H1 (cell line): ENCODE measurements around the gene ZBTB22. TPM values are rescaled to one million over a fixed set of nuclear protein-coding genes. Genes with fewer than 3 reads are reported as not detected.

ENCODE experiments used
- CTCF ChIA-PET: fragments of 300-600 bp; sonication (Branson Sonifier 250); formaldehyde crosslinking; loops from one replicate; lab custom pipeline; 2021; ENCODE audit not compliant: partially characterized antibody; lab: Charles Lee
- POLR2A ChIA-PET: fragments of 300-600 bp; sonication (Branson Sonifier 250); formaldehyde crosslinking; loops from one replicate; lab custom pipeline; 2021; ENCODE audit warnings: inconsistent platforms; ENCODE audit not compliant: partially characterized antibody; lab: Charles Lee
- DNase-seq, 2 experiments: peaks; one replicate each; pipeline versions ENCODE4 v3.0.0 to v3.0.0-alpha.2; 2010 to 2022; ENCODE audit warnings: low spot score in 2 of 2, low read depth in 1 of 2, mixed read lengths in 1 of 2
- FAIRE-seq: peaks from 2 replicates; lab custom pipeline; 2011; peaks lifted over from hg19 to GRCh38; lab: Jason Lieb, UNC
- H2AFZ ChIP-seq: 2 replicates; pipeline ENCODE4 v1.8.1; 2012; ENCODE audit warnings: low read length, inconsistent platforms
- H2AK5ac ChIP-seq: 2 replicates; pipeline ENCODE4 v1.6.1; 2013; ENCODE audit warnings: low read depth, low read length
- H2BK120ac ChIP-seq: replicated peaks from 2 replicates; pipeline ENCODE3; 2013; ENCODE audit warnings: low read depth, low read length, inconsistent platforms
- H2BK12ac ChIP-seq: 2 replicates; pipeline ENCODE4 v1.6.1; 2013; ENCODE audit warnings: low read depth, low read length
- H2BK15ac ChIP-seq: 2 replicates; pipeline ENCODE4 v1.6.1; 2013; ENCODE audit warnings: low read length
- H2BK20ac ChIP-seq: 2 replicates; pipeline ENCODE4 v1.6.1; 2013; ENCODE audit warnings: low read length
- H2BK5ac ChIP-seq: 2 replicates; pipeline ENCODE4 v1.6.1; 2013; ENCODE audit warnings: low read depth, low read length
- H3K14ac ChIP-seq: 2 replicates; pipeline ENCODE4 v1.6.1; 2013; ENCODE audit warnings: inconsistent platforms; ENCODE audit not compliant: insufficient read length
- H3K18ac ChIP-seq: 2 replicates; pipeline ENCODE4 v1.6.1; 2013; ENCODE audit warnings: low read length; ENCODE audit errors: extremely low read depth
- H3K23ac ChIP-seq: 2 replicates; pipeline ENCODE4 v1.6.1; 2013; ENCODE audit warnings: inconsistent platforms; ENCODE audit not compliant: insufficient read length
- H3K23me2 ChIP-seq: 2 replicates; pipeline ENCODE4 v1.6.1; 2013; ENCODE audit warnings: low read depth, low read length
- H3K27ac ChIP-seq: 2 replicates; pipeline ENCODE4 v1.6.1; 2011; ENCODE audit warnings: low read depth, low read length, inconsistent platforms
- H3K27me3 ChIP-seq, 4 experiments: replicated peaks in 1 of 4; 1 replicate in 1 of 4; 2 replicates in 3 of 4; pipeline versions ENCODE4 v1.6.1 to v1.8.1; 2011 to 2013; ENCODE audit warnings: low read length in 3 of 4, mild to moderate bottlenecking in 3 of 4, inconsistent platforms in 2 of 4, mixed read lengths in 2 of 4, moderate library complexity in 1 of 4; ENCODE audit not compliant: control insufficient read depth in 3 of 4, insufficient read depth in 3 of 4; ENCODE audit errors: extremely low read depth in 1 of 4
- H3K36me3 ChIP-seq, 4 experiments: 2 replicates each; pipeline versions ENCODE4 v1.6.1 to v1.8.1; 2011 to 2013; ENCODE audit warnings: mild to moderate bottlenecking in 4 of 4, low read length in 3 of 4, moderate library complexity in 2 of 4, control low read depth in 1 of 4, inconsistent platforms in 1 of 4; ENCODE audit not compliant: insufficient read depth in 4 of 4, control insufficient read depth in 2 of 4
- H3K4ac ChIP-seq: replicated peaks from 2 replicates; pipeline ENCODE3; 2013; ENCODE audit warnings: low read length, low read depth, mixed read lengths, inconsistent platforms; ENCODE audit not compliant: insufficient read length
- H3K4me1 ChIP-seq, 4 experiments: replicated peaks in 1 of 4; 1 replicate in 1 of 4; 2 replicates in 3 of 4; pipeline versions ENCODE4 v1.6.1 to v1.8.1; 2011 to 2013; ENCODE audit warnings: low read length in 3 of 4, inconsistent platforms in 2 of 4, mixed read lengths in 1 of 4; ENCODE audit not compliant: insufficient read depth in 4 of 4, control insufficient read depth in 3 of 4
- H3K4me2 ChIP-seq, 2 experiments: 2 replicates each; pipeline versions ENCODE4 v1.6.1 to v1.8.1; 2011 to 2013; ENCODE audit warnings: low read depth in 2 of 2, low read length in 2 of 2, control low read depth in 1 of 2, inconsistent platforms in 1 of 2, mild to moderate bottlenecking in 1 of 2; ENCODE audit not compliant: insufficient read depth in 1 of 2
- H3K4me3 ChIP-seq, 4 experiments: fragments of 200-600, 300-600 bp in 1 of 4; sonication (generic), shearing (Covaris generic), sonication (Bioruptor Twin) in 1 of 4; 2 replicates each; pipeline versions ENCODE4 v1.5.1 to v1.8.1; 2011 to 2016; ENCODE audit warnings: low read length in 4 of 4, low read depth in 3 of 4, control low read depth in 2 of 4, inconsistent platforms in 2 of 4, mild to moderate bottlenecking in 2 of 4, mixed read lengths in 1 of 4, moderate library complexity in 1 of 4; ENCODE audit not compliant: insufficient read depth in 2 of 4; ENCODE audit errors: extremely low read depth in 1 of 4
- H3K56ac ChIP-seq: replicated peaks from 2 replicates; pipeline ENCODE3; 2013; ENCODE audit warnings: low read depth, mild to moderate bottlenecking, mixed read lengths, low read length, inconsistent platforms; ENCODE audit not compliant: insufficient read length
- H3K79me1 ChIP-seq: 2 replicates; pipeline ENCODE4 v1.6.1; 2013; ENCODE audit warnings: low read depth, low read length, control low read depth
- H3K79me2 ChIP-seq, 2 experiments: 2 replicates each; pipeline versions ENCODE4 v1.6.1 to v1.8.1; 2012 to 2013; ENCODE audit warnings: low read length in 2 of 2, mild to moderate bottlenecking in 2 of 2, inconsistent platforms in 1 of 2; ENCODE audit not compliant: insufficient read depth in 2 of 2, control insufficient read depth in 1 of 2
- H3K9ac ChIP-seq, 4 experiments: replicated peaks in 1 of 4; 1 replicate in 1 of 4; 2 replicates in 3 of 4; pipeline versions ENCODE4 v1.6.1 to v1.8.1; 2011 to 2013; ENCODE audit warnings: low read depth in 3 of 4, low read length in 3 of 4, control low read depth in 2 of 4, mild to moderate bottlenecking in 2 of 4, moderate library complexity in 2 of 4, inconsistent platforms in 1 of 4; ENCODE audit errors: extremely low read depth in 1 of 4
- H3K9me3 ChIP-seq, 2 experiments: 2 replicates each; pipeline versions ENCODE4 v1.6.1 to v1.8.1; 2012 to 2013; ENCODE audit warnings: mild to moderate bottlenecking in 2 of 2, moderate library complexity in 2 of 2, control low read depth in 1 of 2, inconsistent platforms in 1 of 2, low read depth in 1 of 2, low read length in 1 of 2, mixed read lengths in 1 of 2; ENCODE audit not compliant: insufficient read depth in 2 of 2
- H4K20me1 ChIP-seq, 2 experiments: replicated peaks in 1 of 2; 2 replicates each; pipeline versions ENCODE3 to v1.8.1; 2011 to 2013; ENCODE audit warnings: inconsistent platforms in 2 of 2, low read length in 2 of 2, mild to moderate bottlenecking in 1 of 2; ENCODE audit not compliant: insufficient read depth in 2 of 2, control insufficient read depth in 1 of 2
- H4K5ac ChIP-seq: 2 replicates; pipeline ENCODE4 v1.6.1; 2013; ENCODE audit warnings: low read length, low read depth, mixed read lengths, inconsistent platforms; ENCODE audit not compliant: insufficient read length
- H4K8ac ChIP-seq: 2 replicates; pipeline ENCODE4 v1.8.0; 2013; ENCODE audit warnings: mild to moderate bottlenecking, moderate library complexity, low read length, inconsistent platforms; ENCODE audit not compliant: insufficient read depth; ENCODE audit errors: extremely low read depth
- H4K91ac ChIP-seq: replicated peaks from 2 replicates; pipeline ENCODE3; 2013; ENCODE audit warnings: low read length, mixed read lengths, inconsistent platforms; ENCODE audit not compliant: insufficient read length
- BACH1 ChIP-seq: IDR thresholded peaks from 2 replicates; pipeline ENCODE4 v1.6.1; 2012; ENCODE audit warnings: low read length, improper control_type of control experiment
- CBX5 ChIP-seq: fragments of 300-800, 300-1000 bp; sonication (generic); IDR thresholded peaks from 2 replicates; pipeline ENCODE4 v1.7.1; 2016; ENCODE audit warnings: antibody characterized with exemption, low read length, low read depth
- CHD1 ChIP-seq: IDR thresholded peaks from 2 replicates; pipeline ENCODE4 v1.6.1; 2012; ENCODE audit warnings: low read depth, low read length, improper control_type of control experiment
- GTF2F1 ChIP-seq: IDR thresholded peaks from 2 replicates; pipeline ENCODE4 v1.6.1; 2012; ENCODE audit warnings: low read depth, low read length, improper control_type of control experiment, borderline replicate concordance
- JUN ChIP-seq: IDR thresholded peaks from 2 replicates; pipeline ENCODE4 v1.6.1; 2011; ENCODE audit warnings: low read depth, mild to moderate bottlenecking, improper control_type of control experiment, low read length
- KDM4A ChIP-seq: IDR thresholded peaks from one replicate; pipeline ENCODE4 v1.7.1; 2012; ENCODE audit warnings: low read depth, mild to moderate bottlenecking, moderate library complexity, low read length, inconsistent platforms; ENCODE audit not compliant: severe bottlenecking
- KDM5A ChIP-seq: fragments of 200-600 bp; IDR thresholded peaks from 2 replicates; pipeline ENCODE4 v1.7.1; 2012; ENCODE audit warnings: mild to moderate bottlenecking, low read length, inconsistent platforms, mixed read lengths
- SP2 ChIP-seq: IDR thresholded peaks from 2 replicates; pipeline ENCODE4 v1.6.1; 2012; ENCODE audit warnings: mild to moderate bottlenecking, low read length, inconsistent platforms
- SRF ChIP-seq: IDR thresholded peaks from 2 replicates; pipeline ENCODE4 v1.6.1; 2011; ENCODE audit warnings: mild to moderate bottlenecking, low read depth, low read length, moderate library complexity
- SUZ12 ChIP-seq: fragments of 200-600 bp; sonication (generic); IDR thresholded peaks from 2 replicates; pipeline ENCODE4 v1.6.1; 2012; ENCODE audit warnings: mild to moderate bottlenecking, inconsistent platforms, low read length, moderate library complexity, mixed read lengths
- TBP ChIP-seq: IDR thresholded peaks from 2 replicates; pipeline ENCODE4 v1.6.1; 2011; ENCODE audit warnings: low read depth, low read length, improper control_type of control experiment
- YY1 ChIP-seq: IDR thresholded peaks from 2 replicates; pipeline ENCODE4 v1.6.1; 2011; ENCODE audit warnings: low read depth, mild to moderate bottlenecking, low read length
- WGBS, 2 experiments: shearing (Covaris generic) in 1 of 2; methylation state at CpG; one replicate each; pipeline versions ENCODE4 v1.1.6 to v1.1.7; 2013 to 2015; ENCODE audit warnings: low lambda C conversion rate in 2 of 2, mixed read lengths in 2 of 2, inconsistent platforms in 1 of 2, low coverage in 1 of 2, missing lambda C conversion rate in 1 of 2; ENCODE audit not compliant: insufficient replicate concordance in 2 of 2, insufficient coverage in 1 of 2, insufficient read length in 1 of 2; ENCODE audit errors: extremely low coverage in 1 of 2, missing lambda C conversion rate in 1 of 2; 5-methylcytosine and 5-hydroxymethylcytosine counted together
- polyA plus RNA-seq, 7 experiments: library from polyadenylated mRNA; depleted of rRNA in 3 of 7; stranded (reverse) in 5 of 7; unstranded in 2 of 7; fragments of >200 nt in 5 of 7; fragments of 200-250 nt in 2 of 7; gene quantifications; 1 replicate in 5 of 7; 2 replicates in 1 of 7; 4 replicates in 1 of 7; pipeline versions ENCODE4 v1.2.1 to v1.2.3, GENCODE V29; 2011 to 2013; ENCODE audit warnings: missing spikeins in 2 of 7, mixed read lengths in 2 of 7
- total RNA-seq: library from RNA; stranded (reverse); fragmentation: NEBNext Ultra II Directional; extraction: Animal tissue kit (Norgen Biotek cat#: 25700); gene quantifications from 2 replicates; pipeline ENCODE4 v1.2.1, GENCODE V29; 2021
- TF ChIP-seq, protein P1 (sequence below), 3 experiments: IDR thresholded peaks; 1 replicate in 2 of 3; 2 replicates in 1 of 3; pipeline versions ENCODE4 v1.5.1 to v1.6.1; 2011; ENCODE audit warnings: low read length in 3 of 3, mild to moderate bottlenecking in 3 of 3, inconsistent platforms in 2 of 3, low read depth in 1 of 3, moderate library complexity in 1 of 3; ENCODE audit not compliant: insufficient read depth in 1 of 3; ENCODE audit errors: control extremely low read depth in 1 of 3

Gene ZBTB22
- total and polyA plus RNA-seq, 2 of the 8 experiments (the other 6 are each of a cell fraction or from before 2014, with no cell fraction given): 7.4 to 9.9 TPM

GRCh38 chr6:33347816-33348215 lies 30.3 kb upstream of the ZBTB22 start:
- Histone ChIP-seq H2BK15ac (no peak overlapping the region), H3K9ac (no peak overlapping the region), H2AFZ (no peak overlapping the region), H4K5ac (no peak overlapping the region), H3K18ac (no peak overlapping the region), H3K14ac (no peak overlapping the region), H3K27ac (no peak overlapping the region), H3K79me1 (no peaks in the 10 kb centered on the region), H4K20me1 (no peaks in the 10 kb centered on the region), H2BK20ac (no peak overlapping the region), H2BK120ac (no peak overlapping the region), H3K56ac (no peak overlapping the region), H3K4ac (no peak overlapping the region), H3K23ac (no peak overlapping the region), H2BK12ac (no peak overlapping the region), H3K79me2 (no peaks in the 10 kb centered on the region), H3K9me3 (no peaks in the 10 kb centered on the region), H3K4me3 (no peak overlapping the region), H3K36me3 (no peaks in the 10 kb centered on the region), H4K91ac (no peak overlapping the region), H3K4me2 (no peak overlapping the region), H3K23me2 (no peaks in the 10 kb centered on the region), H3K27me3 (no peaks in the 10 kb centered on the region), H4K8ac (no peak overlapping the region), H2BK5ac (no peak overlapping the region), H3K4me1 (peaks cover 0 to 5% (median 2%) of the 10 kb centered on the region in 4 experiments; a peak in 2 of 7 replicates), H2AK5ac (no peak overlapping the region)
- 90% methylated on average over 5 of the region's 5 CpGs; no CpG with 5 or more reads in 1 of the 2 experiments for WGBS, 2 experiments
- ChIA-PET POLR2A (interaction anchor here (1.0 kb wide), 1 partner anchor 76 kb away, joined by 3 read pairs; the partner anchor contains the start of genes RPS18 and VPS52), CTCF (interaction anchor here (0.9 to 1.4 kb wide), 3 partner anchors 9 to 68 kb away, joined by 3 to 4 read pairs (median 3); no protein-coding TSS in a partner anchor)
- no peak for FAIRE-seq
- no peak for DNase-seq
- TF ChIP-seq JUN (no peak), KDM5A (no peak), SRF (no peak), BACH1 (no peak), YY1 (no peak), CHD1 (no peak), GTF2F1 (no peak), TBP (no peak), KDM4A (no peak), CBX5 (no peak), SUZ12 (no peak), SP2 (no peak)
- TF ChIP-seq, protein P1, sequence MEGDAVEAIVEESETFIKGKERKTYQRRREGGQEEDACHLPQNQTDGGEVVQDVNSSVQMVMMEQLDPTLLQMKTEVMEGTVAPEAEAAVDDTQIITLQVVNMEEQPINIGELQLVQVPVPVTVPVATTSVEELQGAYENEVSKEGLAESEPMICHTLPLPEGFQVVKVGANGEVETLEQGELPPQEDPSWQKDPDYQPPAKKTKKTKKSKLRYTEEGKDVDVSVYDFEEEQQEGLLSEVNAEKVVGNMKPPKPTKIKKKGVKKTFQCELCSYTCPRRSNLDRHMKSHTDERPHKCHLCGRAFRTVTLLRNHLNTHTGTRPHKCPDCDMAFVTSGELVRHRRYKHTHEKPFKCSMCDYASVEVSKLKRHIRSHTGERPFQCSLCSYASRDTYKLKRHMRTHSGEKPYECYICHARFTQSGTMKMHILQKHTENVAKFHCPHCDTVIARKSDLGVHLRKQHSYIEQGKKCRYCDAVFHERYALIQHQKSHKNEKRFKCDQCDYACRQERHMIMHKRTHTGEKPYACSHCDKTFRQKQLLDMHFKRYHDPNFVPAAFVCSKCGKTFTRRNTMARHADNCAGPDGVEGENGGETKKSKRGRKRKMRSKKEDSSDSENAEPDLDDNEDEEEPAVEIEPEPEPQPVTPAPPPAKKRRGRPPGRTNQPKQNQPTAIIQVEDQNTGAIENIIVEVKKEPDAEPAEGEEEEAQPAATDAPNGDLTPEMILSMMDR (IDR thresholded peaks at IDR 0.05; ENCODE audit: control extremely low read depth in 1 of 3, insufficient read depth in 1 of 3, low read depth in 1 of 3, low read length in 3 of 3): no peak
